IPS DF 6.9 (cell line): ENCODE results near the gene CIZ1.

Experiments
- DNase-seq: peaks from one replicate; pipeline ENCODE4 v3.0.0-alpha.2; 2013; ENCODE audit warnings: low read depth, low spot score
- H3K27ac ChIP-seq: one replicate; pipeline ENCODE4 v1.5.1; 2013; ENCODE audit warnings: low read length, control low read depth
- H3K27me3 ChIP-seq: 2 replicates; pipeline ENCODE4 v1.6.1; 2013; ENCODE audit warnings: mild to moderate bottlenecking, low read length; ENCODE audit not compliant: control insufficient read depth, insufficient read depth
- H3K36me3 ChIP-seq: 2 replicates; pipeline ENCODE4 v1.6.1; 2013; ENCODE audit warnings: low read length; ENCODE audit not compliant: control insufficient read depth, insufficient read depth
- H3K4me1 ChIP-seq: 2 replicates; pipeline ENCODE4 v1.6.1; 2013; ENCODE audit warnings: low read length; ENCODE audit not compliant: control insufficient read depth, insufficient read depth
- H3K4me3 ChIP-seq: 2 replicates; pipeline ENCODE4 v1.5.1; 2013; ENCODE audit warnings: mild to moderate bottlenecking, low read length
- H3K9me3 ChIP-seq: 2 replicates; pipeline ENCODE4 v1.6.1; 2013; ENCODE audit warnings: low read length, inconsistent platforms; ENCODE audit not compliant: control insufficient read depth, insufficient read depth
- WGBS: extraction: QIAGEN DNeasy Blood & Tissue Kit; methylation state at CpG from one replicate; pipeline ENCODE4 v1.1.7; 2013; ENCODE audit warnings: mixed read lengths, missing lambda C conversion rate; ENCODE audit not compliant: insufficient read length, insufficient coverage; 5-methylcytosine and 5-hydroxymethylcytosine counted together

CIZ1 gene

DNA sequence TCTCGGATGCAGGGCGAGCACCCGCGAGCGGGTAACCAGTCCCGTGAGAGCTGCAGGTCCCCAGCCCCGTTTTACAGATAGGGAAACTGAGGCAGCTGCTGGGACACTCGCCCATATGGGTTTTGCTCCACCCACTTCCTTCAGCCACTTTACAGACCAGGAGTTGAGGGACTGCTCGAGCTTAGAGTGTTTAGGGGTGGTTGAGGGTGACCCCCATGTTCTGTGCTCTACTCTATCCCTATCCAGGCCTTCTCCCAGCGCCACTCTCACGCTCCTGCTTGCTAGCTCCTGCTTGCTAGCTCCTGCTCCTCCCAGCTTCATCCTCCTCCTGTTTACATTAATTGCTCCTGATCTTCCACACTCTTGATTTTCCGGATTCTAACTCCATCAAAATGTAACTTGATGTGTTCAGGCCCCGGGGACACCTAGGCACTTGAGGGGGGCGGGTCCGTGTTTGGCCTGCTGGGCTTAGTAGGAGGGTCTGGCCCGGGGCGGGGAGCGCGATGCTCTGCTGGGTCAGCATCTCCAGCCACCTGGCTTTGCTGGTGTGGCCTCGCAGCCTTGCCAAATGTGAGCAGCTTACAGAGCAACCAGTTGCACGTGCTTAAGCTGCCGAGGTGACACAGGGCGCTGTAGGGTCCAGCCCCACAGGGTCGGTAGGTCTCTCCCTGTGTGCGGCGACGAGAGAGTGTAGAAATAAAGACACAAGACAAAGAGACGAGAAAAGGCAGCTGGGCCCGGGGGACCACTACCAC lies 62.4 kb downstream of the CIZ1 start:
- no peaks in the 10 kb centered on the region for H3K9me3 ChIP-seq
- H3K36me3 ChIP-seq: 0 out of 2 replicates have a peak, but pooled peaks cover 7% of the 10 kb centered on the region
- no peaks in the 10 kb centered on the region for H3K27me3 ChIP-seq
- no peak overlapping the region for H3K27ac ChIP-seq
- peak overlapping the region; percentile 98 for H3K4me3 ChIP-seq
- no CpG with 5 or more reads among the region's 29 CpGs for WGBS
- no peak for DNase-seq
- H3K4me1 ChIP-seq: peaks cover 3% of the 10 kb centered on the region; the same call in 1 of the 2 replicates

DNA sequence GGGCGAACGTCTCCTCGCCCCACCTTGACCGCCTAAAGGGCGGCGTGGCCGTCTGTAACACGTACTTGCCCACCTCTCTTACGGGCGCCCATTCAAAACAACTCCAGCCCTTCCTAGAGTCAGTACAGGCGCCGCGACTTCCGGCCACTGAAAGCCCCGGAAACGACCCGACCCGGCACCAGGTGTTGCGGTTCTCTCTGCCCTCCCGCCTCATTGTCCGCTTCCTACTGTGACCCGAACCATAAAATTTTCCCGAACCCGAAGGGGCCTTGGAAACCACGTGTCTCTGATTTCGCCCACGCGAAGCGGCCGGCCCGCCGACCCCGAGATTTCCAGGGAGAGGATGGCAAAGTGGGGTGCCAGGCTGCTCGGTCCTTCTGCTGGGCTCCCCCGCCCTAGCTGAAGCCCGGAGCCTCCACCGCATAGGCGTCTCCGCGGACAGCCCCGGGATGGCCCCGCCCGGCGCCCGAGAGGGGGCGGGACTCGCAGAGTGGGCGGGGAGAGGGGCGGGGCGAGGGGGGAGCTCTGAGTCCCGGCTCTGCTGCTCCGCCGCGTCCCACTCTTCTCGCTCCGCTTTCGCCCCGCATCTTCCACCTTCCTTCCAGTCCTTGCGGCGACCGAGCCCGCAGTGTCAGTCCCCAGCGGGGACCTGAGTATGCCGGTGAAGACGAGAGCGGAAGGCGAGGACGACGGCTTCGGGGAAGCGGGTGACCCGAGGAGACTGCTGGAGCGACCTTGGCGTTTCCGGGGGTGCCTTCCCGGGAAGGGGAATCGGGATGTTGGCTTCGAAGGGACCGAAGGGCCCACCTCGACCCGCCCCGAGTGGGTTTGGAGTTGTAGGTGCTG lies 63.2 kb downstream of the CIZ1 start:
- Histone ChIP-seq H3K4me3 (peak overlapping the region; percentile 98), H3K9me3 (no peaks in the 10 kb centered on the region), H3K36me3 (peaks cover 13% of the 10 kb centered on the region), H3K27me3 (no peaks in the 10 kb centered on the region), H3K4me1 (peaks cover 3% of the 10 kb centered on the region; the same call in 1 of the 2 replicates), H3K27ac (no peak overlapping the region)
- no CpG with 5 or more reads among the region's 82 CpGs for WGBS
- DNase-seq: peak; percentile 73

DNA sequence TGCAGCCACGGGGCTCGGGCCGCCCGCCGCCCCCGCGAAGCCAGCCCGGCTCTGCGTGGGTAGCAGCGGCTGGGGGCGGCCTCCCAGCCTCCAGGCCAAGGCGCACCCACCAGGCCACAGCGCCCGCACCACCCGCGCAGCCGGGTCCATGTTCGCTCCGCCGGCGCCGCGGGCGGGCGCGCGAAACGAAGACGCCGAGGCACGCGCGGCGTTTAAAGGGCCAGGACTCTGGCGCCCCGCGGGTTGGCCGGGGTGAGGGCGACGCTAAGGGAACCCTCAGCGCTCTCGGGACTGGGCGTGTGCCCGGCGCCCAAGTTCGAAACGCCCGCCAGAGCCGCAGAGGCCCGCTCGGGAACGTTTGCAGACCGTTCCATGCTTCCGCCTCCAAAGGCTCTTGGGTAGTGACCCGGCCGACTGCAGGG lies 63.8 kb downstream of the CIZ1 start, which contains the start of gene PTGES2:
Gene PTGES2, minus strand, starts transcription at position 162 of the 422 bp plus-strand sequence. Its CDS starts 12 bp downstream, at position 150.
- peak within 1 kb of the TSS; percentile 98 for H3K4me3 ChIP-seq
- H3K4me1 ChIP-seq: peaks cover 3% of the 10 kb centered on the region; the same call in 1 of the 2 replicates
- no peaks in the 10 kb centered on the region for H3K9me3 ChIP-seq
- peak; percentile 31 for DNase-seq
- no peak within 1 kb of the TSS for H3K27ac ChIP-seq
- WGBS: no CpG with 5 or more reads among the region's 56 CpGs
- H3K36me3 ChIP-seq: peaks cover 18% of the 10 kb centered on the region
- H3K27me3 ChIP-seq: no peaks in the 10 kb centered on the region

DNA sequence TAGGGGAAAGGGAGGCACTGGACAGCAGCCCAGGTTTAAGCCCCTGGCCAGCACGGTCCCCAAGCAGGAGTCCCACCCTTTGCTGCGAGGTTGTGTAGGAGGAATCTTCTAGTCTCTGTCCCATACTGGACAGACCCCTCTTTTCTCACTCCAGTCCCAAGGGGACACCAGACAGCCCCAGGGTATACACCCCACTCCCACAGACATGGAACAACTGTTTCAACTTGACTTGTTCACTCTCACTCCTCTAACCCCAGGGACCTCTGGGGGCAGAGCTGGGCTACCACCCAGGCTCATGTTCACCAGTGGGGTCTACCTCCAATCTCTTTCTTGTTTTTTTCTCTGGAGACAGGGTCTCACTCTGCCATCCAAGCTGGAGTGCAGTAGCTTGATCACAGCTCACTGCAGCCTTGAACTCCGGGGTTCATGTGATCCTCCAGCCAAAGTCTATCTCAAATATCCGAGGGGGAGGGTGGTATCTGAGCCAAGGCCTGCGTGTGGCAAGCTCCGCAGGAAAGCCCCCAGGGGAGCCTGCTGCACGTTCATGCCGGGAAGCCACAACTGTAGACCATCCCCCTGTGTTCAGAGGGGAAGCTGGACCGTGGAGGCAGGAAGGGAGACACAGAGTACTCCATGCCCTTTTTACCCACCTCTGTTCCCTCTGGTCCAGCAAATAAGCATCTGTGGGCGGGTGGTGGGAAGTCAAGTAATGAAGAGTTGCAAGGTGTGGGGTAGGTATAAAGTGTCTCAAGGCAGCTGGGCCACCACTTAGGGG lies 65.6 kb downstream of the CIZ1 start:
- no peak overlapping the region for H3K4me3 ChIP-seq
- H3K27ac ChIP-seq: no peak overlapping the region
- no CpG with 5 or more reads among the region's 10 CpGs for WGBS

DNA sequence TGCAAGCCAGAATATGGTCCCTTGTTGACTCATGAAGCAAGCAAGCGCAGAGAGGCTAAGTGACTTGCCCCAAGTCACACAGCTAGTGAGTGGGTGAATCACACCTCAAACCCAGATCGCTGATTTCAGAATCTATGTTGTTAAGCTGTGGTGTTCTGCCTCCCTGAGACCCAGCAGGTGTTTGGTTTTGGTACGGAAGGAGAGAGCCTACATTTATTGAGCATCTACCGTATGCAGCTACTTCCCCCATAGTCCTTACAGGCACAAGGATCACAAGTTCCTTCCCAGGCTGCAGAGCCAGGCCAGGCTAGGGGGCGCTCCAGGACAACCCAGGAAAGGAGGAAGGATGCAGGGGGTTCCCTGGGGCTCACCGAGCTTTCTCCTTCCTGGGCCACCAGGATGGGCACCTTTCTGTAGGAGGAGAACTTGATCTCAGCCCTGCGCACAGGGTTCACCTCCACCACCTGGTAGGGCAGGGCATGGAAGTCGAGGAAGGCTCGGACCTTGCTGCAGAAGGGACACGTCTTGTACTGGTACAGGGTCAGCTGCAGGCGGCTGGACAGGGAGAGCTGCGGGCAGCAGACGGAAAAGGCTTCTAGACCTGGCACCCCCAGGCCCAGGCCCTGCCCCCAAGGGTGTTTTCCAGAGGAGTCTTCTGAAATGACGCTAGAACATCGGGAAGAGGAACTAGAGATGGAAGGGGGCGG lies 66.3 kb downstream of the CIZ1 start:
- Histone ChIP-seq H3K9me3 (no peaks in the 10 kb centered on the region), H3K27me3 (no peaks in the 10 kb centered on the region), H3K27ac (no peak overlapping the region), H3K4me3 (no peak overlapping the region), H3K36me3 (peaks cover 37% of the 10 kb centered on the region), H3K4me1 (peaks cover 3% of the 10 kb centered on the region; the same call in 1 of the 2 replicates)
- DNase-seq: peak; percentile 54
- WGBS: no CpG with 5 or more reads among the region's 16 CpGs

More for the DNA sequence above, 65.6 kb downstream of the CIZ1 start:
- H3K27me3 ChIP-seq: no peaks in the 10 kb centered on the region
- H3K9me3 ChIP-seq: no peaks in the 10 kb centered on the region
- peaks cover 32% of the 10 kb centered on the region for H3K36me3 ChIP-seq
- H3K4me1 ChIP-seq: peaks cover 3% of the 10 kb centered on the region; the same call in 1 of the 2 replicates
- no peak for DNase-seq

DNA sequence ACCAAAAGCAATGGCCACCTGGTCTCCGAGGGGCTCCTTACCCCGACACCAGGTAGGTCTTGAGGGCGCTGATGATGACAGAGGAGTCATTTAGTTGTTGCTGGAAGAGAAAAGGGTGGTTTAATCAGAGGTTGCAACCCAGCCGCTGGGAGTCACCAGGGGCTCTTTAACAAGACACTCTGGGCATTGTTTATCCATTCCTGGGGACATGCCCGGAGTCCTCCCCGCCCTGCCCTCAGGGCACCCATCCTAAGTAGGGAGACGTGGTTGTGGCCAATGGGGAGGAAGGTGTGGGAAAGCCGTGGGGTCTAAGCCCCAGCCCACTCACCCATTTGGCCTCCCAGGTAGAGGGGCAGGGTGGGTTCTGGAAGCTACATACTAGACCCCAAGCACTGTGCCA lies 66.9 kb downstream of the CIZ1 start:
- WGBS: no CpG with 5 or more reads among the region's 8 CpGs
- H3K4me1 ChIP-seq: peaks cover 3% of the 10 kb centered on the region; the same call in 1 of the 2 replicates
- DNase-seq: no peak
- no peaks in the 10 kb centered on the region for H3K27me3 ChIP-seq
- no peaks in the 10 kb centered on the region for H3K9me3 ChIP-seq
- H3K4me3 ChIP-seq: no peak overlapping the region
- H3K36me3 ChIP-seq: peaks cover 37% of the 10 kb centered on the region
- no peak overlapping the region for H3K27ac ChIP-seq

DNA sequence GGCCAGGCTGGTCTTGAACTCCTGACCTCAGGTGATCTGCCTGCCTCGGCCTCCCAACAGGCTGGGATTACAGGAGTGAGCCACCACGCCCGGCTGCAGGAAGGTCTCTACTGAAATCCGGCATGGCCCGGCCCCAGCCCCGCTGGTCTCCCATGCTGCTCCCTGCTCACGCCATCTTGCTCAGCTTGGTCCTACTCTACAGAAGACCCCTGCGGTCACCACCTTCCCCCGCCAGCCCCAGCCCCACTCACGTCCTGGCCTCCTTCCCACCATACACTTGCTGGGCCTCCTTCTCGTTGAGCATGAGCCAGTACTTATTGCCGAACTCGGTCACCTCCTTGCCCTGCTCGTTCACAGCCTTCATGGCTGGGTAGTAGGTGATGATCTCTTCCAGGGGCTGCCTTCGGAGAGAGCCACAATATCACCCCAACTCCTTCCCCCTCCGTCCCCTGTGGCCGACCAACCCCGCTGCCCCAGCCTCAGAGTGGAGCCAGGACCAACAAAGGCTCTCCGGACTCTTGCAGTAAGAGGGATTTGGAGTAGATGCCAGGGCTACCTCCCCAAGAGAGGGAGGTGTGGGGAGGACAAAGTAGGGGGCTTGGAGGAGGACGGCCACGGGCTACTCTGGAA lies 67.8 kb downstream of the CIZ1 start:
- H3K4me3 ChIP-seq: no peak overlapping the region
- no peaks in the 10 kb centered on the region for H3K9me3 ChIP-seq
- no peaks in the 10 kb centered on the region for H3K27me3 ChIP-seq
- H3K36me3 ChIP-seq: peaks cover 37% of the 10 kb centered on the region
- no CpG with 5 or more reads among the region's 21 CpGs for WGBS
- peaks cover 3% of the 10 kb centered on the region; the same call in 1 of the 2 replicates for H3K4me1 ChIP-seq
- DNase-seq: no peak
- no peak overlapping the region for H3K27ac ChIP-seq

DNA sequence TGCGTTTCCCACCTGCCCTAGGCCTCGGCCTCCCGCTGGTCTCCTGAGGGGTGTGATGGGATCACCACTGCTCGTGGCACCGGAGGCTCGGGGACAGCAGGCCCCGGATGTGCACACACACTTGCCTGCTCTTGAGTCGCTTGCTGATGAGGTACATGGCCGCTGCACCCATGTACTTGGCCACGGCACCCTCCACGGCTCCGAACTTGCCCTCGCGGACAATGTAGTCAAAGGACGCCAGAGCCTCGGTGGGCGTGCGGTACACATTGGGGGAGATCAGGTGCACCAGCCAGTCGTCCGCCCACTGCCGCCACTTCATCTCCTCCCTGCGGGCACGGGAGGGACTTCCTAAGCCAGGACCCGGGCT lies 68.6 kb downstream of the CIZ1 start:
- Histone ChIP-seq H3K9me3 (no peaks in the 10 kb centered on the region), H3K27me3 (no peaks in the 10 kb centered on the region), H3K4me3 (no peak overlapping the region), H3K27ac (no peak overlapping the region), H3K4me1 (peaks cover 5% of the 10 kb centered on the region), H3K36me3 (peaks cover 37% of the 10 kb centered on the region)
- DNase-seq: no peak
- WGBS: no CpG with 5 or more reads among the region's 24 CpGs

DNA sequence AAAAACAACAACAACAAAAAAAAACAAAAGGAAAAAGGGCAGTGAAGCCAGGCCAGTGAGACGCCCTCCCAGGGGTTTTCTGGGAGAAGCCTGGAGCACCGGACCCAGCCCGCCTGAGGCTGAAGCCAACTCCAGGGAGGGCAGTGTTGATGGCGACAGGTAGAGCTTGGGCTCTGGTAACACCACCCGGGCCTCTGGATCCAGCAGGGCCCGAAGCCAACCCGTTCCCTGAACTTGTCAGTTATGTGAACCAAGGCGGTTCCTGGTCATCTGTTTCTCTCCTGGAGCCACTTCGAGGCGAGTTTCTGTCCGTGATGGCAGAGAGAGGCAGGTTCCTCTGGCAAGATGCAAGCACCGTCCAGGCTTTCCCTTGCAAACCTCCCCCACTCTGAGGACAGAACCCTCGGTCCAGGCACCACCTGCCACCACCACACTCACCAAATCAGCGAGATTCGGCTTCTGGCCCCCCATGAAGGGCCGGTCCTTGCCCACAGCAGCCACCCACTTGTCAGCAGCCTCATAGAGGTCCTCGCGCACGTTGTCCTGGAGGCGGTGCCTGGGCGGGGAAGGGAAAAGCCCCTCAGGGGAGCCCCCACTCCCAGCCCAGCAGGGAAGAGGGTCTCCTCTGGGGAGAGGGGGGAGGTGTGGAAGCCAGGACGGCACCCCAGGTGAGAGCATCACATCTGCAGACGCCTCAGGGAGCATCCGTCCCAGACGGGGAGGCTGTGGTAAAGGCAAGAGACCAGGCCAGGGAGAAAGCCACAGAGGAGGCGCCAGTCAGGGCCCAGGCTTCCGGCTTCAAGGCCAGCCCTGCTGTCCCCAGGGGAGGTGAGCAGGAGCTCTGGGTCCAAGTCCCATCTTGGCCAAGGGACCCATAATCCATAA lies 69.2 kb downstream of the CIZ1 start:
- Histone ChIP-seq H3K27me3 (no peaks in the 10 kb centered on the region), H3K4me3 (no peak overlapping the region), H3K4me1 (peaks cover 5% of the 10 kb centered on the region), H3K27ac (no peak overlapping the region), H3K9me3 (no peaks in the 10 kb centered on the region), H3K36me3 (peaks cover 37% of the 10 kb centered on the region)
- no CpG with 5 or more reads among the region's 27 CpGs for WGBS
- DNase-seq: no peak
